Stimulated activated CD4-positive, alpha-beta T cell treated with anti-CD3 and anti-CD28 coated beads, Interleukin-1b, Interleukin-23, amount 100 ng/mL, for 4 hours (primary cell): Measurements from ENCODE around the gene SHANK2.

Experiments used
- DNase-seq, 2 donors: peaks; one replicate each; pipeline ENCODE4 v3.0.0-alpha.2; 2020; ENCODE audit warnings: low read depth in 2 of 2

Gene SHANK2

GRCh38 chr11:71252269-71252769 is at the start of gene SHANK2:
Gene SHANK2, minus strand, starts transcription at chr11:71252577. Its CDS starts 105,251 bp downstream, at chr11:71147326.
- no peak for DNase-seq

- no peak for DNase-seq
Observed at GRCh38 chr11:71301858-71302533, 49.6 kb upstream of the SHANK2 start.

GRCh38 chr11:71301046-71301857 is 48.9 kb upstream of the SHANK2 start:
- no peak for DNase-seq

- no peak for DNase-seq
Observed at GRCh38 chr11:71300187-71300586, 47.8 kb upstream of the SHANK2 start.

- no peak for DNase-seq
Observed at GRCh38 chr11:71298761-71299181, 46.4 kb upstream of the SHANK2 start.

GRCh38 chr11:71298016-71298550 is 45.7 kb upstream of the SHANK2 start:
- no peak for DNase-seq

GRCh38 chr11:71294846-71295600 is 42.6 kb upstream of the SHANK2 start:
- no peak for DNase-seq

- no peak for DNase-seq
Observed at GRCh38 chr11:71293961-71294782, 41.8 kb upstream of the SHANK2 start.

GRCh38 chr11:71286701-71287643 is 34.6 kb upstream of the SHANK2 start:
- DNase-seq = no peak

- no peak for DNase-seq
Observed at GRCh38 chr11:71285111-71285510, 32.7 kb upstream of the SHANK2 start.

GRCh38 chr11:71284525-71285092 is 32.2 kb upstream of the SHANK2 start:
- DNase-seq = no peak

GRCh38 chr11:71283971-71284441 is 31.6 kb upstream of the SHANK2 start:
- no peak for DNase-seq

- DNase-seq = no peak
Observed at GRCh38 chr11:71282581-71283351, 30.4 kb upstream of the SHANK2 start.

GRCh38 chr11:71281831-71282230 is 29.5 kb upstream of the SHANK2 start:
- DNase-seq = no peak

GRCh38 chr11:71281204-71281603 is 28.8 kb upstream of the SHANK2 start:
- DNase-seq = no peak

- DNase-seq = no peak
Observed at GRCh38 chr11:71279916-71280645, 27.7 kb upstream of the SHANK2 start.

GRCh38 chr11:71272161-71272560 is 19.8 kb upstream of the SHANK2 start:
- no peak for DNase-seq
